B cell (primary cell): ENCODE data around the gene CEP112.

Experiments used
- EZH2 ChIP-seq: IDR thresholded peaks from 2 replicates; pipeline ENCODE4 v1.6.1; 2012; ENCODE audit warnings: borderline replicate concordance, low read depth, mild to moderate bottlenecking, moderate library complexity, low read length; ENCODE audit not compliant: insufficient read depth, poor library complexity, severe bottlenecking
- TF ChIP-seq, protein P1 (sequence below): fragments of 200-600 bp; IDR thresholded peaks from one replicate; pipeline ENCODE4 v1.8.0; 2022; ENCODE audit warnings: antibody characterized with exemption, mild to moderate bottlenecking

- TF ChIP-seq, protein P1, sequence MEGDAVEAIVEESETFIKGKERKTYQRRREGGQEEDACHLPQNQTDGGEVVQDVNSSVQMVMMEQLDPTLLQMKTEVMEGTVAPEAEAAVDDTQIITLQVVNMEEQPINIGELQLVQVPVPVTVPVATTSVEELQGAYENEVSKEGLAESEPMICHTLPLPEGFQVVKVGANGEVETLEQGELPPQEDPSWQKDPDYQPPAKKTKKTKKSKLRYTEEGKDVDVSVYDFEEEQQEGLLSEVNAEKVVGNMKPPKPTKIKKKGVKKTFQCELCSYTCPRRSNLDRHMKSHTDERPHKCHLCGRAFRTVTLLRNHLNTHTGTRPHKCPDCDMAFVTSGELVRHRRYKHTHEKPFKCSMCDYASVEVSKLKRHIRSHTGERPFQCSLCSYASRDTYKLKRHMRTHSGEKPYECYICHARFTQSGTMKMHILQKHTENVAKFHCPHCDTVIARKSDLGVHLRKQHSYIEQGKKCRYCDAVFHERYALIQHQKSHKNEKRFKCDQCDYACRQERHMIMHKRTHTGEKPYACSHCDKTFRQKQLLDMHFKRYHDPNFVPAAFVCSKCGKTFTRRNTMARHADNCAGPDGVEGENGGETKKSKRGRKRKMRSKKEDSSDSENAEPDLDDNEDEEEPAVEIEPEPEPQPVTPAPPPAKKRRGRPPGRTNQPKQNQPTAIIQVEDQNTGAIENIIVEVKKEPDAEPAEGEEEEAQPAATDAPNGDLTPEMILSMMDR: no peak
- TF ChIP-seq EZH2: no peak
Measured at GRCh38 chr17:65853816-65854215, 338.1 kb downstream of the CEP112 start.
